Measurements from ENCODE around the gene FHIT.

Gene FHIT

GRCh38 chr3:60574046-60574769 is 677.0 kb downstream of the FHIT start:
- Histone ChIP-seq H3K27me3 (ENCODE audit: control insufficient read depth, insufficient read depth, low read length) (no peaks in the 10 kb centered on the region), H3K9me3 (ENCODE audit: control insufficient read depth, low read length) (no peaks in the 10 kb centered on the region), H3K4me1 (no peaks in the 10 kb centered on the region), H3K27ac (no peak overlapping the region), H3K9ac (no peak overlapping the region), H3K79me2 (no peaks in the 10 kb centered on the region), H2AFZ (no peak overlapping the region), H3K4me3 (ENCODE audit: low read depth, low read length) (no peak overlapping the region), H3K36me3 (ENCODE audit: control insufficient read depth, insufficient read depth, low read length) (no peaks in the 10 kb centered on the region), H3K4me2 (ENCODE audit: low read length) (no peak overlapping the region)
- no peak for TF ChIP-seq CTCF (IDR thresholded peaks at IDR 0.05)

GRCh38 chr3:60573494-60573893 is 677.8 kb downstream of the FHIT start:
- H2AFZ ChIP-seq = no peak overlapping the region
- no peaks in the 10 kb centered on the region for H3K36me3 ChIP-seq (ENCODE audit: control insufficient read depth, insufficient read depth, low read length)
- H3K27ac ChIP-seq = no peak overlapping the region
- H3K27me3 ChIP-seq (ENCODE audit: control insufficient read depth, insufficient read depth, low read length) = no peaks in the 10 kb centered on the region
- no peak overlapping the region for H3K9ac ChIP-seq
- no peaks in the 10 kb centered on the region for H3K79me2 ChIP-seq
- no peaks in the 10 kb centered on the region for H3K4me1 ChIP-seq
- no peak overlapping the region for H3K4me3 ChIP-seq (ENCODE audit: low read depth, low read length)
- H3K4me2 ChIP-seq (ENCODE audit: low read length) = no peak overlapping the region
- no peak for TF ChIP-seq CTCF (IDR thresholded peaks at IDR 0.05)
- no peaks in the 10 kb centered on the region for H3K9me3 ChIP-seq (ENCODE audit: control insufficient read depth, low read length)

- no peaks in the 10 kb centered on the region for H3K9me3 ChIP-seq (ENCODE audit: control insufficient read depth, low read length)
- H3K9ac ChIP-seq = no peak overlapping the region
- H3K27ac ChIP-seq = no peak overlapping the region
- no peaks in the 10 kb centered on the region for H3K27me3 ChIP-seq (ENCODE audit: control insufficient read depth, insufficient read depth, low read length)
- no peak overlapping the region for H3K4me2 ChIP-seq (ENCODE audit: low read length)
- no peaks in the 10 kb centered on the region for H3K4me1 ChIP-seq
- TF ChIP-seq CTCF (IDR thresholded peaks at IDR 0.05) = no peak
- H3K79me2 ChIP-seq = no peaks in the 10 kb centered on the region
- no peak overlapping the region for H2AFZ ChIP-seq
- H3K4me3 ChIP-seq (ENCODE audit: low read depth, low read length) = no peak overlapping the region
- no peaks in the 10 kb centered on the region for H3K36me3 ChIP-seq (ENCODE audit: control insufficient read depth, insufficient read depth, low read length)
Observed at GRCh38 chr3:60571511-60571910, 679.7 kb downstream of the FHIT start.

GRCh38 chr3:60557122-60557521 is 694.1 kb downstream of the FHIT start:
- H3K4me2 ChIP-seq (ENCODE audit: low read length) = no peak overlapping the region
- TF ChIP-seq CTCF (IDR thresholded peaks at IDR 0.05) = no peak
- no peaks in the 10 kb centered on the region for H3K27me3 ChIP-seq (ENCODE audit: control insufficient read depth, insufficient read depth, low read length)
- no peaks in the 10 kb centered on the region for H3K79me2 ChIP-seq
- no peak overlapping the region for H3K9ac ChIP-seq
- no peaks in the 10 kb centered on the region for H3K36me3 ChIP-seq (ENCODE audit: control insufficient read depth, insufficient read depth, low read length)
- H3K4me1 ChIP-seq = no peaks in the 10 kb centered on the region
- no peak overlapping the region for H3K27ac ChIP-seq
- H3K4me3 ChIP-seq (ENCODE audit: low read depth, low read length) = no peak overlapping the region
- H3K9me3 ChIP-seq (ENCODE audit: control insufficient read depth, low read length) = no peaks in the 10 kb centered on the region
- no peak overlapping the region for H2AFZ ChIP-seq
